OCI-LY7 (cell line): Measurements from ENCODE around the gene PRLHR. TPM values are rescaled to one million over a fixed set of nuclear protein-coding genes. Genes with fewer than 3 reads are reported as not detected.

ENCODE experiments used
- BruUV-seq: library from RNA; stranded (reverse); fragments of 400-500 nt; replicated peaks from 2 replicates; lab custom pipeline; 2021; lab: Mats Ljungman, UMichigan
- CTCF ChIA-PET: fragments of 300-600 bp; sonication (Branson Sonifier 250); formaldehyde crosslinking; loops from one replicate; lab custom pipeline; 2022; ENCODE audit warnings: antibody characterized with exemption; ENCODE audit not compliant: unreplicated experiment; lab: Charles Lee
- POLR2A ChIA-PET: fragments of 300-600 bp; sonication (Branson Sonifier 250); formaldehyde crosslinking; loops from one replicate; lab custom pipeline; 2022; ENCODE audit warnings: antibody characterized with exemption; lab: Charles Lee
- DNase-seq: peaks from one replicate; pipeline ENCODE4 v3.0.0-alpha.2; 2015; ENCODE audit warnings: low spot score
- H2AFZ ChIP-seq: fragments of 200-600 bp; sonication (generic), shearing (Covaris generic); 2 replicates; pipeline ENCODE4 v1.6.1; 2014; ENCODE audit warnings: mild to moderate bottlenecking, antibody characterized with exemption, low read length, moderate library complexity
- H3K27ac ChIP-seq: fragments of 200-600 bp; sonication (generic); 2 replicates; pipeline ENCODE4 v1.5.1; 2014; ENCODE audit warnings: mixed run types, low read depth, mild to moderate bottlenecking, moderate library complexity, low read length, inconsistent platforms; ENCODE audit not compliant: poor library complexity, severe bottlenecking
- H3K36me3 ChIP-seq: fragments of 200-600 bp; sonication (generic); 2 replicates; pipeline ENCODE4 v1.6.1; 2014; ENCODE audit warnings: mild to moderate bottlenecking, antibody characterized with exemption, low read length, moderate library complexity, mixed read lengths; ENCODE audit not compliant: insufficient read depth
- H3K4me1 ChIP-seq: fragments of 200-600 bp; sonication (generic); 2 replicates; pipeline ENCODE4 v1.5.1; 2014; ENCODE audit warnings: mild to moderate bottlenecking, low read length; ENCODE audit not compliant: insufficient read depth, poor library complexity, severe bottlenecking
- H3K4me2 ChIP-seq: fragments of 200-600 bp; sonication (generic); 2 replicates; pipeline ENCODE4 v1.6.1; 2014; ENCODE audit warnings: mild to moderate bottlenecking, low read length
- H3K4me3 ChIP-seq: fragments of 200-600 bp; sonication (generic); 2 replicates; pipeline ENCODE4 v1.5.1; 2014; ENCODE audit warnings: mild to moderate bottlenecking, low read depth, low read length; ENCODE audit not compliant: poor library complexity, severe bottlenecking
- H3K79me2 ChIP-seq: fragments of 200-600 bp; sonication (generic); 2 replicates; pipeline ENCODE4 v1.6.1; 2016; ENCODE audit warnings: low read depth, mild to moderate bottlenecking, low read length, moderate library complexity, mixed read lengths; ENCODE audit not compliant: insufficient read depth
- H3K9me2 ChIP-seq: fragments of 200-600 bp; sonication (generic); 2 replicates; pipeline ENCODE4 v1.6.1; 2016; ENCODE audit warnings: mild to moderate bottlenecking, low read length, mixed read lengths; ENCODE audit not compliant: insufficient read depth
- H3K9me3 ChIP-seq: fragments of 200-600 bp; sonication (generic); 2 replicates; pipeline ENCODE4 v1.6.1; 2014; ENCODE audit warnings: mild to moderate bottlenecking, mixed run types, low read length, mixed read lengths
- H4K20me1 ChIP-seq: fragments of 200-600 bp; sonication (generic); 2 replicates; pipeline ENCODE4 v1.6.1; 2014; ENCODE audit warnings: mild to moderate bottlenecking, antibody characterized with exemption, low read length, moderate library complexity, mixed read lengths; ENCODE audit not compliant: insufficient read depth
- EZH2phosphoT487 ChIP-seq: fragments of 200-600 bp; sonication (generic); IDR thresholded peaks from 2 replicates; pipeline ENCODE4 v1.6.1; 2018; ENCODE audit warnings: low read depth, borderline replicate concordance, mild to moderate bottlenecking, mixed run types, antibody characterized with exemption, low read length, moderate library complexity, mixed read lengths
- intact Hi-C: fragments of 100-400 bp; cut with micrococcal nuclease; formaldehyde crosslinking; loops from one replicate; pipeline ENCODE4 v1.10.0; 2022; ENCODE audit not compliant: unreplicated experiment
- total RNA-seq, 2 experiments: library from RNA; depleted of rRNA in 1 of 2; stranded (reverse); fragments of >200 nt in 1 of 2; shearing (Covaris generic) in 1 of 2; gene quantifications; 2 replicates each; pipeline ENCODE4 v1.2.3, GENCODE V29; 2014 to 2022
- TF ChIP-seq, protein P1 (sequence below): fragments of 200-600 bp; sonication (generic); conservative IDR thresholded peaks from 2 replicates; pipeline ENCODE4 v1.5.1; 2014; ENCODE audit warnings: mild to moderate bottlenecking, antibody characterized with exemption, low read length, moderate library complexity, mixed read lengths

The PRLHR gene
- total RNA-seq, 2 experiments from 2014 or later: not detected

- POLR2A ChIA-PET: interaction anchor here (0.6 kb wide), 1 partner anchor 136 kb away, joined by 8 read pairs; no protein-coding TSS in a partner anchor
Measured at GRCh38 chr10:118610577-118610976, 15.1 kb upstream of the PRLHR start.

DNA sequence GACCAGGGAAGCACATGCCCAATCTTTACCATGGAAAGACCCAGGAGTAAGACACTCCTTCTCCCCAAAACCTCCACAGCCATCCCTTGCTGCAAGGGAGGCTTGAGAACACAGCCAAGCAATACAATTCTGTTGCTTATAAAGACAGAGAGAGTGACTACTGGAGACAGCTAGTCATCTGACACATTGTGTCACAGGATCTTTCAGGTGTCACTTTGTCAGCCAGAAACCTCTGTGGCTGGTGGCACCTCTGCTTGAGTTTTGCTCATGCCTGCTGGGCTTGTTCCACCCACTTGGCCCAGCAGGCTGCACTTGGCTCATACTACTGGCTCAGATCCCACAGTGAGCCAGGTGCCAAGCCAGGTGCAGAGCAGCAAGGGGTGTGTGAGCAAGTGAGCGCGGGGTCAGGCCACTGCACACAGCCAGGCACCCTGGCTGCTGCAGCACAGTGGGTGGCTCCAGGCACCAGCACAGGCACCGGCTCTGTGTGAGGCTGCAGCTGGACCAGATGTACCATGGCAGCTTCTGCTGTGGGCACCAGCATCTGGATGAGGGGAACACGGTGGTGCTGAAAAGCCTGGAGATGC, 12.4 kb upstream of the PRLHR start:
- no peak overlapping the region for H3K4me3 ChIP-seq
- ChIA-PET CTCF (interaction anchor here (0.6 kb wide), 1 partner anchor 1913 kb away, joined by 3 read pairs; no protein-coding TSS in a partner anchor), POLR2A (interaction anchor here (0.8 to 1.0 kb wide), 2 partner anchors 14 to 303 kb away, joined by 3 to 4 read pairs; no protein-coding TSS in a partner anchor)
- no peak overlapping the region for H2AFZ ChIP-seq
- no peaks in the 10 kb centered on the region for H3K9me2 ChIP-seq
- no peak for DNase-seq
- no peaks in the 10 kb centered on the region for H3K4me1 ChIP-seq
- BruUV-seq: no TSS peak
- no peaks in the 10 kb centered on the region for H4K20me1 ChIP-seq
- H3K79me2 ChIP-seq: no peaks in the 10 kb centered on the region
- no peak overlapping the region for H3K4me2 ChIP-seq
- TF ChIP-seq, protein P1, sequence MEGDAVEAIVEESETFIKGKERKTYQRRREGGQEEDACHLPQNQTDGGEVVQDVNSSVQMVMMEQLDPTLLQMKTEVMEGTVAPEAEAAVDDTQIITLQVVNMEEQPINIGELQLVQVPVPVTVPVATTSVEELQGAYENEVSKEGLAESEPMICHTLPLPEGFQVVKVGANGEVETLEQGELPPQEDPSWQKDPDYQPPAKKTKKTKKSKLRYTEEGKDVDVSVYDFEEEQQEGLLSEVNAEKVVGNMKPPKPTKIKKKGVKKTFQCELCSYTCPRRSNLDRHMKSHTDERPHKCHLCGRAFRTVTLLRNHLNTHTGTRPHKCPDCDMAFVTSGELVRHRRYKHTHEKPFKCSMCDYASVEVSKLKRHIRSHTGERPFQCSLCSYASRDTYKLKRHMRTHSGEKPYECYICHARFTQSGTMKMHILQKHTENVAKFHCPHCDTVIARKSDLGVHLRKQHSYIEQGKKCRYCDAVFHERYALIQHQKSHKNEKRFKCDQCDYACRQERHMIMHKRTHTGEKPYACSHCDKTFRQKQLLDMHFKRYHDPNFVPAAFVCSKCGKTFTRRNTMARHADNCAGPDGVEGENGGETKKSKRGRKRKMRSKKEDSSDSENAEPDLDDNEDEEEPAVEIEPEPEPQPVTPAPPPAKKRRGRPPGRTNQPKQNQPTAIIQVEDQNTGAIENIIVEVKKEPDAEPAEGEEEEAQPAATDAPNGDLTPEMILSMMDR: no peak
- TF ChIP-seq EZH2phosphoT487: no peak
- H3K27ac ChIP-seq: no peak overlapping the region
- no peaks in the 10 kb centered on the region for H3K36me3 ChIP-seq
- intact Hi-C loops: no loop called here
- H3K9me3 ChIP-seq: 0 out of 2 replicates have a peak, but pooled peaks cover 9% of the 10 kb centered on the region

More at GRCh38 chr10:118610577-118610976, 15.1 kb upstream of the PRLHR start:
- Histone ChIP-seq H3K36me3 (no peaks in the 10 kb centered on the region), H3K9me3 (0 out of 2 replicates have a peak, but pooled peaks cover 9% of the 10 kb centered on the region), H3K4me3 (no peak overlapping the region), H3K4me1 (no peaks in the 10 kb centered on the region), H3K79me2 (no peaks in the 10 kb centered on the region), H3K9me2 (no peaks in the 10 kb centered on the region), H4K20me1 (no peaks in the 10 kb centered on the region), H3K4me2 (no peak overlapping the region), H2AFZ (no peak overlapping the region), H3K27ac (no peak overlapping the region)
- no TSS peak for BruUV-seq
- intact Hi-C loops: no loop called here
- no peak for DNase-seq
- TF ChIP-seq, protein P1: no peak
- no peak for TF ChIP-seq EZH2phosphoT487
- CTCF ChIA-PET: no interaction called here

DNA sequence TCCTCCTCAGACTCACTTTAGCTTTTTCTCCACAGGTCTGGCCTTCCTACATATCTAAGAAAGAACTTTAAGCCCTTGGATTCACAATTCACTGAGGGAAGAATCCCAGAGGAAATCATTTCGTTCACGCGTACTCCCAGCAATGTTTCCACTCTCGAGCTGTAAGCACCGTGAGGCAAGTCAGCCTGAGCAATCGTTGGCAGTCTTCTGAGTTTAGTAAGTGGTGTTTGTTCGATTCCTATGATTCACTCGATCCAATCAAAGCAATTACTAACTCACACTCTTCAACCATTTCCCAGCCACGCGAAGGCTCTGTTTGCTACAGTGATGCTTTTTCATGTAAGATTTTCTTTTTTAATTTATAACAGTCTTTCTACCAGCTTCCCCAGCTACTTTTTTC, 10.2 kb upstream of the PRLHR start:
- Histone ChIP-seq H3K79me2 (no peaks in the 10 kb centered on the region), H3K4me3 (no peak overlapping the region), H3K9me3 (0 out of 2 replicates have a peak, but pooled peaks cover 9% of the 10 kb centered on the region), H3K9me2 (no peaks in the 10 kb centered on the region), H4K20me1 (no peaks in the 10 kb centered on the region), H3K4me2 (no peak overlapping the region), H3K27ac (no peak overlapping the region), H3K36me3 (no peaks in the 10 kb centered on the region), H2AFZ (no peak overlapping the region), H3K4me1 (no peaks in the 10 kb centered on the region)
- TF ChIP-seq, protein P1: no peak
- no peak for TF ChIP-seq EZH2phosphoT487
- POLR2A ChIA-PET: no interaction called here
- CTCF ChIA-PET: no interaction called here
- no TSS peak for BruUV-seq
- DNase-seq: no peak
- intact Hi-C loops: no loop called here
